GM12874 (cell line): ENCODE measurements around the gene CYYR1.

Experiments
- CTCF ChIP-seq: IDR thresholded peaks from 2 replicates; pipeline ENCODE4 v1.5.1; 2011; ENCODE audit warnings: low read depth, mild to moderate bottlenecking, control low read depth, low read length, moderate library complexity; ENCODE audit not compliant: insufficient read depth

CYYR1 gene

GRCh38 chr21:26495283-26495849 is 77.7 kb downstream of the CYYR1 start:
- TF ChIP-seq CTCF: no peak

GRCh38 chr21:26491663-26492062 is 81.4 kb downstream of the CYYR1 start:
- no peak for TF ChIP-seq CTCF

- no peak for TF ChIP-seq CTCF
Observed at GRCh38 chr21:26490771-26491170, 82.3 kb downstream of the CYYR1 start.

GRCh38 chr21:26489781-26490180 is 83.3 kb downstream of the CYYR1 start:
- no peak for TF ChIP-seq CTCF

GRCh38 chr21:26487981-26488480 is 85.1 kb downstream of the CYYR1 start:
- no peak for TF ChIP-seq CTCF

GRCh38 chr21:26473471-26473870 is 99.6 kb downstream of the CYYR1 start:
- no peak for TF ChIP-seq CTCF

- TF ChIP-seq CTCF: no peak
Observed at GRCh38 chr21:26471099-26471471, 102.0 kb downstream of the CYYR1 start.
